Measurements from ENCODE around the gene P2RX1.

Gene P2RX1

DNA sequence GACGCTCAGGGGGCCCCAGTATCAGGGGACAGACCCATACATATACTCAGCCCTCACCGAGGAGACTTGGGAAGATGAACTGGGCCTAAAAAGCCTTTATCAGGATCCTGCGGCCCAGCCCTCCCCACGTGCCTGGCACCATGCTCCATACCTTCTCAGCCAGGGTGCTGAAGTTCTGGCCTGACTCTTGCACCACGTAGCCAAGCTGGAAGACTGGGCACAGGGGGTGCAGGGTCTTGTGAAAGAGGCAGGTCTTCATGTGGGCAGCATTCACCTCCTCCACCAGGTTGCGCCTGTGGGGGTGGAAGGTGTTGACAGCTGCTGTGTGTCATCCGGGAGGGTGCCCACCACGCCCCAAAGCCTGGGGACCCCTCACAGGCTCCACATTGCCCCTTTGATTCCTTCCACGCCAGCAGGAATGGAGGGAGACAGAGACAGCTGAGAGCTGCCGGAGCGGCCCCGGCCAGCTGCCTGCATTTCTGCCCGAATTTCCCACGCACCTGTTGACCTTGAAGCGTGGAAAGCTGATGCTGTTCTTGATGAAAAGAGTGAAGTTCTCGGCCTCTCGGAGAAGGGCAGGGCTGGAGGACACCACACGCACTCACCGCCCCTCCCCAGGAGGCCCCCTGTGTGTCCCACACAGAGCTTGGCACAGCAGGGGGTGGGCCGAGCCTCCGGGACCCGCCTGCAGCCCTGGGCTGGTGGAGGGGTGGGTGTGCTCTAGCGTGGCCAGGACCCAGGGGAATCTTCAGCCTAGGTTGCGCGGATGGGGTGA lies 13.0 kb downstream of the P2RX1 start:
- no peak for DNase-seq

DNA sequence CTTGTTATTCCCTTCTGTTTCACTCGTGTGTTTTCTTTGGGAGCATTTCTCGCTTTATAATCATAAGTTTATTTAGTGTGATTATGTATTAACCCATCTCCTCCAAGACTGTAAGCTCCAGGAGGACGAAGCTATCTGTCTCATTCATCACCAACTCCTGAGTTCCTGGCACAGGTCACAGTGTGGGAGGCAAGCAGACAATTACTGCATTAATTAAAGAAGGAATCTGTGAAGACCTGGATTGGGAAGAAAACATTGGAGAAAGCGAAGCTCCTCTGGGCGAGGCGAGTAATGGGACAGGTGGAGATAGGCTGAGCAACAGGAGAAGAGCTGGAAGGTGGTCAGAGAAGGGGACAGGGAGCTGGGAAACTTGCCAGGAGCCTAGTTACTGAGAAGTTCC lies 15.6 kb downstream of the P2RX1 start:
- no peak for DNase-seq

DNA sequence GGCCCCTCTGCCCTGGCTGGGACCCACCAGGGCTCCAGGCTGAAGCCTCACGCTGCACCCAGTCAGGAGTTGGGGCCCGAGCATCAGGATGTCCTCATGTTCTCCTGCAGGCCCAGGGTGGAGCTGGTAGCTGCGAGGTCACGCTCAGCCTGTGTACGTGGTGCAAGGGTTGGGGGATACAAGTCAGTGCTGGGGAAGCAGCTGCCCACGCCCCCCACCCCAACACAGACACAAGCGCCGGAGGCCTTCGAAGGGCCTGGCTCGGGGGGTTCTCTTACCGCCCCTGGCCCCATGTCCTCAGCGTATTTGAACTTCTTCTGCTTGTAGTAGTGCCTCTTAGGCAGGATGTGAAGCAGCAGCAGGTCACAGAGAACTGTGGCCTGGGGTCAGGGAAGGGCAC lies 18.5 kb downstream of the P2RX1 start:
- no peak for DNase-seq

DNA sequence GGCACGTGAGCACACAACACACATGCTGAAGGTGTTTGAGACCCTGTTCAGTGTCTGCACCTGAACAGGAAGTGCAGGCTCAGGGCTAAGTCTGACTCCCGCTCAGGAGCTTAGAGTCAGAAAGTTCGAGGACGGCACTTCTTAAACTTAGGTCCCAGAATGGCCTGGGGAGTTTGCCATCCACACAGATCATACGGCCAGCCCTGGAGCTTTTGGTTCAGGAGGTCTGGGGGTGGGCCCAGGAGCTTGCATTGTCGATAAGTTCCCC lies 19.4 kb downstream of the P2RX1 start:
- no peak for DNase-seq

DNA sequence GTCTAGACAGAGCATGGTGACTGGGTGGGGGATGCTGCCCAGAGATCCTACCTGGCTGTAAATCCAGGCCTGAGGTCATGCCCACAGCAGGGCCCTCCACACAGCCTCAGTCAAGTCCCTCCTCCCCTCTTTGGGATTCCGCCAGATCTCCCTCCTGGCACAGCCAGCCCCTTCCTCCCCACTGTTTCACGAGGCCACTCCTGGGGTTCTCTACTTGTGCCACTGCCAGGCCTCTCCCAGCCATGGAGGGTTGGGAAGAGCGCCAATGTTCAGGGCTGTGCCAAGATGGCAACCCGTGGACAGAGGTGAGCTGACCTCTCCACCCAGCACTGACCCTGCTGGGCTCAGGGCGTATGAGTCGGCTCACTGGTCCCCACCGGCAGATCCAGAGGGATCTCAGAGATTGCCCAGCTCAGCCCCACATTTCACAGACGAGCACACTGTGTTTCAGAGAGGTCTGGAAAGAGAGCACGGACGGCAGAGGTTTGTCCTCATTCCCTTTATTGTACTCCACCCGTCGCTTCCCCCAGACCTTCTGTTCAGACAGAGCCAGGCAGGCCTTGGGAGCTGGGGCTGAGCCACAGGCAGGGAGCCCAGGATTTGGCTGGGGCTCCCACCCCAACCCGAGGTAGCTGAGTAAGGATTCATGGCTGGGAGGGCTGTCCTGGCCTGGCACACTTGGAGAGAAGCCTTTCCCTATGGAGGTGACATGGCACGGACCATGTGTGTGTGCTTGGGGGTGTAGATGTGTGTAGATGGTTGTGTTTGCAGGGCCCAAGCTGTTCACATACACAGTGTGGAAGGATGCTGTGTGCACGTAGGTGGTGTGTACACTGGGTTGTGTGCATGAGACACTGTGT lies 19.9 kb downstream of the P2RX1 start:
- DNase-seq = no peak

DNA sequence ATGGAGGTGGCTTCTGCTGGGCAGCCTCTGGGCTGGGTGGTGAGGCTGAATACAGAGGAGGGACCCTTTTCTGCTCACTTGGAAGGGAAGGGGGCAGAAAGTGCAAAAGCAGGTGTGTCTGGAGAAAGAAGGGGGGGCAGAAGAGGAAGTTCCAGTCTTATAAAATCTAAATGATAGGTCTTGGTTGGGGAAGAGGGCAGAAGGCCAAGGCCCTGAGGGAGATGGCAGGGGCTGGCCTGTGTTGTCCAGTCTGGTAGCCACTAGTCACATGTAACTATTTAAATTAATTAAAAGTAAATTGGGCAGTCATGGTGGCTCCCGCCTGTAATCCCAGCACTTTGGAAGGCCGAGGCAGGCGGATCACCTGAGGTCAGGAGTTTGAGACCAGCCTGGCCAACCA lies 20.9 kb downstream of the P2RX1 start:
- no peak for DNase-seq

DNA sequence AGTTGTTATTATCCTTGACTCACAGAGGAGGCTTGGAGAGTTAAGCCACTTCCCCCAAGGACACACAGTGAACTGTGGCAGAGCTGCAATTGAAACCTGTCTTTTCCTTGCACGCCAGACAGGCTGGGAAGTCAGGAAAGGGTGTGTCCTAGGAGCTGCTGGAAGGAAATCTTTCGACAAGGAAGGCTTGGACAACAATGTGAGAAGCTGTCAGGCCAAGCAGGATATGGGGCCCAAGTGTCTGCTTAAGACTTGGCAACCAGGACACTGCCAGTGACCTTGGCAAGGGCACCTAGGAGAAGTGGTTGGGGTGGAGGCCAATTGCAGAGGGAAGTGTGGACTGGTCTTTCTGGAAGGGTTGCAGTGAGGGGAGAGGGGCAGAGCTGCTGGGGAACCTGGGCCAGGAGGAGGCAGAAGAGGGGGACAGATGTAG lies 21.3 kb downstream of the P2RX1 start:
- DNase-seq = no peak

DNA sequence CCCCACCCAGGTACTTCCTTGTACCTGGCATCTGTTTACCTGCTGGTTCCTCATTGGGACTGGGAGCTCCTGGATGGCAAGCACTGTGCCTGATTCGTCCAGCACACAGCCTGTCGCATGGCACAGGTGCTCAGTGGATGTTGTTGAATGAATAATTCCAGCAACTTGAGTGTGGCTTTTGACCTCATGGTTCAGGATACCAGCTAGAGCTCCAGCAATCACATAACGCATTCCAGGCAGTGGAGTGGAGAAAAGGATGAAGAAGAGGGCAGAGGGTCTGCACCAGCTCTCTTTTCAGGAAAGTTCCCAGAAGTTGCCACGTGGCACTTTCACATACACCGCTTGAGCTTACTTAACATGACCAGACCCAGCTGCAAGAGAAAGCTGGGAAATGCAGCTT lies 22.1 kb downstream of the P2RX1 start:
- no peak for DNase-seq

DNA sequence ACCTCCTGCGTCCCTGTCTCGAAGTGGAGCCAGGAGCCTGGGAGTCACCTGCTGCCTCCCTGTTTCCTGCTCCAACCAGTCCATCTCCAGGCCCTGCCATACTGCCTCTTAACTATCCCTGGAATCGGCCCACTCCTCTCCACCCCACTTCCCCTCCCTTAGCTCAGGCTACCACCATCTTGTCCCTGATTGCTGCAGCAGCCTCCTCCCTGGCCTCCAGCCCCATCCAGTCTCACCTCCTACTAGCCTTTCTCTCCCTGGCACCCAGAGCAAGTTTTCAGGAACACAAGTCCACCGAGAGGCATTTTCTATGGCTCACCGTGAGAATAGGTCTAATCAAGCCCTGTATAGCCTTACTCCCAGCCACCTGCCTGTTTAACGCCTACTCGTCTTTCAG lies 22.5 kb downstream of the P2RX1 start:
- no peak for DNase-seq

DNA sequence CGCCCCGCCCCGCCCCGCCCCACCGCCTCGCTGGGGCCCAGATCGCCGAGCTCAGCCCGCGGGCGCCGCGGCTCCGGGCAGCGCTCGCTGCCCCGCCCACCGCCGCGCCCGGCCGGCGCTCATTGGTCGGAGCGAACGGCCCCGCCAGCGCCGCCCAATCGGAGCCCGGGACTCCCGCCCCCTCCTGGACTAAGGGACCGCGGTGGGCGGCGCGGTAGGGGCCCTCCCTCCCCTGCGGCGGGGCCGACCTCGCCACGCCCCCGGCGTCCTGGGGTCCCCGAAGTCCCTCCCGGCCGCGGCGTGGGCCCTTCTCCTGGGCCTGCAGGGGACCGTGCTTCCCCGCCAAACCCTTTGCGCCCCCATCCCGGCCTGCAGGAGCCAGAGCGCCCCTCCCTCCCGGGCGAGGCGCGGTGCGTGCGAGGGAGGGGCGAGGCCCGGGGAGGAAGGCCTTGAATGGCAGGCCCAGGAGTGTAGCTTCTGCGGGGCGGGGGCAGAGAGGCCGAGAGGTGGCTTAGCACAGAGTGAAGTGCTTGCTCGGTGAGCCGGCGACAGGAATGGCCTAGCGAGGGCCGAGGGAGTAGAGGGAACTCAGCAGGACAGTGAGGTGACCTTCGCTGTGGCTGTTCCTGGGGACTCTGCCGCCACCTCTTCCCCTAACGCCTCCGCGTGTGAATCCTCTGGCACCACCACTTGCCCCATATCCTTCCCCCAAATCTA lies 23.1 kb downstream of the P2RX1 start, which contains the start of gene CAMKK1:
CAMKK1 (minus strand) TSS at position 51 of the 717 bp plus-strand sequence. CDS start 7,366 bp downstream, outside the sequence.
- peak; percentile 65 for DNase-seq

DNA sequence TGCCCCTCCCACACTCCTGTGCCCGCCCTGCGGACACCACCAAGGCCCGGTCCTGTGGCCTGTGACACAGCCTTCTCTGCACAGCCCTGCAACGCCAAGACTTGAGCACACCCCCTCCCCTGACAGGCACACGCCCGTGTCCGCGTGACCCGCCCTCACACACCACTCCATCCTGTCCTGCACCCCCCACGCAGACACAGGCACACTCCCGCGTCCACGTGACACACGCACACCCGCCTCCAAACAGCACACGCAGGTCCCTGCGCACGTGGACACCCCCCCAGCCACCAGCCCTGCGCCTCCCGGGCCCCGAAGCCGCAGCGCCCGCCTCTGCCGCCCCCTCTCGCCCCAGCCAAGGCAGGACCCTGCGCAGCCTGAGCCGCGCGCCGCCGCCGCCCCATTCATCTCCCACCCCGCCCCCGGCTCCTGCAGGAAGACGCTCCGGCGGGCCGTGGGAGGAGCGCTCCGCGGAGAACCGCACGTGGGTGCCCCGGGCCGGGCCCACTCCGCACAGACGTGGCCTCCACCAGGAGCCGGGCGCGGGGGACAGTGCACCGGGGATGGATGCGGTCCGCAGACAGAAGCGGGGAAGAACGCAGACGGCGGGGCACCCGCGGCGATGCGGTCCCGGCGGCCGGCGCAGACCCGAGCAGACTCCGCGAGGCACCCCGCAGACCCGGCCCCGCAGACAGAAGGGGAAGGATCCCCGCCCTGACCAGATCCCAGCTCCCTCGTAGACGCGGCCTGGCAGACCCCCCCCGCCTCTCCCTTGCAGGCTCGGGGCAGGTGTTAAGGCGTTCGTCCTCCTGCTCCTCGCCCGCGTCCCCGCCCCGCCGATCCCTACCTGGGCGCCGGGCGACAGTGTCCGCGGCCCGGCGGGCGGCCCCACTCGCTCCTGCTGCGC lies 23.9 kb downstream of the P2RX1 start:
- peak; percentile 14 for DNase-seq

DNA sequence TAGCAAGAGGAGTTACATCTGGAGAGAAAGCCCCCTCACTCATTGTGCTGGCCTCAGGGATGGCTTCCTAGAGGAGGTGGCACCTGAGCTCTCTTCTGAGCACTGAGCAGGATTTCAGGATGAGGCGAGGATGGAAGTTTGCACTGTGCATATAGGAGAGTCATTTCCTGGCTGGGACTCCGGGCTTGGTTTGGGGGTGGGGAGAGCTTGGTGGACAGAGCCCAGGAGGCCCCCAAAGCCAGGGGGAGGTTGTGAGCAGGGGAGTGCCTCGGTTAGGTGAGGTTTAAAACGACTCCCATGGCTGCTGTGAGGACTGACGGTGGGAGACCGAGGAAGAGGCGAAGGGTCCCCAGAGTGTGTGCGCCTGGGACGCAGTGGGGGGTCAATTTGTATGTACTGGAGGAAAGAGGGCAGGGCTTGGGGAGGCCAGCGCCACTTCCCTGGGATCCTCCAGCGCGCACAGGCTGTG lies 24.6 kb downstream of the P2RX1 start:
- no peak for DNase-seq

DNA sequence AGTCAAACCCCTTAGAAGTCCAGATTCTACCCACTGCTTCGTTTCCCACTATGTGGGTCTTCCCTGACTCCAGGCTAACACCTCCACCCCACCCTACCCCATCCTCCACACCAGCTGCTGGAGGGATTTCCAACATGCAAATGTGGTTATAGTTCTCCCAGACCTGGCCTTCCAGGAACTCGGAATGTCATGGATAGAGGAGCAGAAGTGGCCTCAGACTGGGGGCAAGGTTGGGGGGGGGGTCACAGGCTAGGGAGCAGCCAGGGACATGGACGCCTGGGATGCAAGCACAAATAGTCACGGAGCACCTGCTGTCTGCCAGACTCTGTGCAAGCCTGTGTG lies 25.4 kb downstream of the P2RX1 start:
- peak; percentile 45 for DNase-seq

DNA sequence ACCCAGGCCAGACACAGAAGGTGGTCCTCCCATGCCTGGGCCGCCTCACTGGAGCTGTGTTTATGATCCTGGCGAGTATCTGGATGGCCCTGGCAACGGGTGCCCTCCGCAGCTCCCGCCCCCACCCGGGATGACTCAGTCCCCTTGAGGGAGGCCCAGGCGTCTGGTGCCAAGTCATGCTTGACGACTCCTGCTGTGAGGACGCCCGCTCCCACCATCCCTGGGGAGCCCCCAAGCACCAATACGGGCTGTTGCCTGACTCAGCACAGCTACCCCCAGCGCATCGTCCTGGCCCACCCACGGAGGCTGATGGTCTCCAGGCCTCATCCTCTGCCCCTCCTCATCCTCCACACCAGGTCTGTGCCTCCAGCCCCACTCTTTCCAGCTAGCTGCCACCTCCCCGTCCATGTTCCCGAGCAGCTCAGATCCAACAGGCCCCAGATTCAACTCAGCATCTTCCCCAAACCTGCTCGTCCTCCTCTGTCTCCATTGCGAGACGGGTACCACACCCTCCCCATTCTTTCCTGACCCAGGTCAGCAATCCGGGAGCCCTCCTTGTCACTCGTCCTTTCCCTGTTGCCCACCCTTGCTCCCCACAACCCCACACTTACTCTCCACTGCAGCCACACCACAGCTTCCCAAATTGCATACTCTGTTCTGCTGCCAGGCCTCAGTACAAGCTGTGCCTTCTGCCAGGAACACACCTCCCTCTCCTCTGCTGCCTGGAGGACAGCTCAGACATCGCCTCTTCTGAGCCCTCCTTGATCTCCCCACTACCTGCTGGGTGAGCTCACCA lies 26.0 kb downstream of the P2RX1 start:
- peak; percentile 45 for DNase-seq

DNA sequence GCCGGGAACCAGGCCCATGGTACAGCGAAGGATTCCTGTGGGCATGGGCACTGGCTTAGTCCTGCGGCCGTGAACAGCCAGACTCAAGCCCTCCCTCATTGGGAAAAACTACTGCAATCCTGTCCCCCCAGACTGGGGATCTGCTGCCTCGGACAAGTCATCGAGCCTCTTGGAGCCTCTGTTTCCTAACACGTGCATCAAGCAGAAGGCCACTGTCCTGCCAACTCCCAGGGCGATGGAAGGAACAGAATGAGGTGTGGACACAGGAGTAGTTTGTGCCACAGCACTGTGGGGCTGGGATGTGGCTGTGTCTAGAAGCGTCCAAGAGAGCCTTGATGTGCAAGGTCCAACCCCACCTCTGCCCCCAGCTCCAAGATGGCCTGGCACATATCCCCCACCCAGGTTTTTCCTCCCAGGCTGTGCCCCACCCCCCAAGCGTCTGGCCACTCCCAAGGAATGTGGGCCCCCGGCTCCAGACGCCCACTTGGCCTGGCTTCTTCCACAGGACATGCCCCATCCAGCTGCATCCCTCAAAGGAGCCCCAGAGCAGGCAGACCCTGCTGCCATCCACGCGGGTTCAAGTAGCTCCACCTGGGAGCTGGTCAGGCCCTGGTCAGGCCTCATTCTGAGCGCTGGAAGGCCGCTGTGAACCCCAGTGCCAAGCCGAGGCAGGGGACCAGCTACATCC lies 26.8 kb downstream of the P2RX1 start:
- no peak for DNase-seq

DNA sequence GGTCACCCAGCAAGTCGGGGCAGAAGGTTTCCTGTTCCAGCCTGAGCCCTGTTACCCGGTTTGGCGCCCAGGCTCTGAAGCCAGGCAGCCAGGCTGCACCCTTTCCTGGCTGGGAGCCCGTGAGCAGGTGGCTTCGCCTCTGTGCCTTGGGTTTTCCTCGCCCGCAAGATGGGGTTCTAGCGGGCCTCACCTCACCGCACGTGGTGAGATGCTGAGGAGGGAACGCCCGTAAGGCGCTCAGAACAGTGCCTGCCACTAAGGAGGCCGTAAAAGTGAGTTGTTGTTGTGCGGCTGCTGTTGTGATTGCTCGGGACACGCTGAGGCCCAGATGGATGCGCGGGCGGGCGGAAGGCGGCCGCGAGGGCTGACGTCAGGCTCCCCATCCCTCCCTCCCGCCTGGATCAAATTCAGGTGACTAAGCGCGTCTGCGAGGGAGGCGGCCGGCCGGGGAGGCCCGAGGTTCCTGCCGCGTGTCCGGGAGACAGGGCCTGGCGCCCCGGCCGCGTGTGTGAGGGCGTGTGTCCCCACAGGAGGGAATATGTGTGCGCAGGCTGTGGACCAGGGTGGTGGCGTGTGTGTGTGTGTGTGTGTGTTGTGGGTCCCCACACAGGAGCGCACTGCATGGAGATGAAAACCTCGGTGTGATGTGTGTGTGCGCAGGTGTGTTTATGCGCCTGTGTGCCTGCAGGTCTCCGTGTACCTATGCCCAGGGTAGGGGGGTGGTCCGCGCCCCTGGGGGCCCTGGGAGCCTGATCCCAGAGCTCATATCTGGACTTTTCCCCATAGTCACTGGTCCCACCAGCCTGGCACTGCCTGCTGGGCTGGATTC lies 27.7 kb downstream of the P2RX1 start:
- peak; percentile 35 for DNase-seq

DNA sequence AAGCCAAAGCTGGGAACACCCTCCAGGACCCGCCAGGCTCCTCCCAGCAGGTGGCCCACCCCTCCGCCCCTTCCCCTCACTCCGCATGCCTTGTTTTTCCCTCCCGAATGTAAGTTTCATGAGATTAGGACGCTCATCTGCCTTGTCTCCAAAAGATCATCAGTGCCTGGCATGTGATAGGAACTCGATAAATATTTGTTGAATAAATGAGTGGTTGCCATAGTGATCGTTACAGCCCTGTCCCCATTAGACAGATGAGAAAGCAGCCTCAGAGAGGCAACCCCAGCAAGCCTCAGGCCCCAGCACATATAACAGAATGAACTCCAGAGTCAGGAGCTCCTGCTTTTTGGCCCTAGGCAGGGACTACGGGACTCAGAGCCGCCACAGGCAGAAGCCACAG lies 28.5 kb downstream of the P2RX1 start:
- no peak for DNase-seq

DNA sequence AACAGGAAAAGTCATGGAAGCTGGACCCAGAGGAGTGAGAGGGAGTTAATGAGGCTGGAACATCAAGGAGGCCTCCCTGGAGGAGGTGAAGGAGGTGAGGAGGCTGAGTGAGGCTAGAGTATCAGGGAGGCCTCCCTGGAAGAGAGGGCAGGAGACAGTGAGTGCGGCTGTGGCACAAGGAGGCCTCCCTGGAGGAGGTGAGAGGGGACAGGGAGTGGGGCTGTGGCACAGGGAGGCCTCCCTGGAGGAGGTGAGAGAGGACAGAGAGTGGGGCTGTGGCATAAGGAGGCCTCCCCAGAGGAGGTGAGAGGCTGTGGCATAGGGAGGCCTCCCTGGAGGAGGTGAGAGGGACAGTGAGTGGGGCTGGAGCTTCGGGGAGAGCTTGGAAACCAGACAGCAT lies 28.9 kb downstream of the P2RX1 start:
- no peak for DNase-seq

DNA sequence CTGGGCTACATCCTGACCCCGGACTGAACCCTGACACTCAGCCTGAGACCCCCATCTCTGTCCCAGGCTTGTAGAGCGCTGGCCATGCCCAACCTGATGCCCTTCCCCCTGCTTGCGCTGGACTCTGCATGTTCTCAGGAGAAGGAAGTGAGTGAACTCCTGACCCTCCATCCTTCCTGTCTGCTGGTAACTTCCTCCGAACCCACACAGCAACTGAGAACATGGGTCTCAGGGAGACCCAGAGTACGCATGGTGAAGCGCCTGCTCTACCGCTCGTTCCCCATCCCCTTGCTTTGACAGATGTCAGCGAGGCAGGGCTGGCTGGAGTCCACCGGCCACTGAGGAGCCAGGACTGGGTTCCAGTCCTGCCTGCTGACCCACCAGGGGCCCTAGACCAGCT lies 29.5 kb downstream of the P2RX1 start:
- no peak for DNase-seq

DNA sequence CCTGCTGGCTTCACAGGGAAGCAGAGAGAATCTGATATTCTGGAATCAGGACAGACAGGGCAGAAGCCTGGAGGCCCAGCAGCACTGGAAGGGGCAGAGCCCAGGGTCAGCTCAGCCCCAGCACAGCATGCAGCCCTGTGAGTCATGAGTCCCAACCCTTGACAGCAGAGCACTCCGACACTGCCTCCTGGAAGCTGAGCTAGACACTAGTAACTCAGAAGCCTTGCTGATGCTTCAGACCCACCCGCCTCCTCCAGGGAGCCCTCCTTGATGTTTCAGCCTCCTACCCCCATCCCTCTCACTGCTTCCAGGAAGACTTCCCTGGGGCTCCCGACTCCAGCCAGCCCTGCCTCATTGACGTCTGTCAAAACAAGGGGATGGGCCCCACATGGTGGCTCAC lies 30.3 kb downstream of the P2RX1 start:
- no peak for DNase-seq

All from NCI-H526 treated with DMSO at 0.1 percent for 48 hours (cell line).